ENCODE data around the gene EDC4. TPM values are rescaled to one million over a fixed set of nuclear protein-coding genes. Genes with fewer than 3 reads are reported as not detected.

EDC4 gene
- total and polyA plus RNA-seq, 2 of the 13 experiments (the other 11 are each of a cell fraction or from before 2014, with no cell fraction given): 51.4 to 59.1 TPM

GRCh38 chr16:67872631-67873434 lies at the start of gene EDC4 (continued):
- TF ChIP-seq ZMAT3 (CRISPR knock-in tag; conservative IDR thresholded peaks at IDR 0.05): peak; percentile 96
- TF ChIP-seq ZFP91 (CRISPR knock-in tag; IDR thresholded peaks at IDR 0.05; ENCODE audit: borderline replicate concordance): peak; percentile 97
- TF ChIP-seq ZNF614 (CRISPR knock-in tag; IDR thresholded peaks at IDR 0.05; ENCODE audit: borderline replicate concordance): peak; percentile 84; the same call in 1 of the 2 replicates
- TF ChIP-seq ZSCAN25 (CRISPR knock-in tag; IDR thresholded peaks at IDR 0.05): peak; percentile 84
- no peak for TF ChIP-seq ARNT (IDR thresholded peaks at IDR 0.05)
- TF ChIP-seq ATF5 (CRISPR knock-in tag; IDR thresholded peaks at IDR 0.05; ENCODE audit: low read depth): no peak; the same call in 1 of the 2 replicates
- TF ChIP-seq NFKB2 (CRISPR knock-in tag; IDR thresholded peaks at IDR 0.05; ENCODE audit: borderline replicate concordance): peak; percentile 90; the same call in 1 of the 2 replicates
- TF ChIP-seq ZKSCAN5 (CRISPR knock-in tag; IDR thresholded peaks at IDR 0.05): 0 out of 2 replicates have a peak, but pooled peaks have one; percentile 44
- peak; percentile 48; the same call in 1 of the 2 replicates for TF ChIP-seq CEBPG (CRISPR knock-in tag; IDR thresholded peaks at IDR 0.05)
- TF ChIP-seq PRDM15 (CRISPR knock-in tag; IDR thresholded peaks at IDR 0.05): 0 out of 2 replicates have a peak, but pooled peaks have one; percentile 17
- no peak for TF ChIP-seq TEF (CRISPR knock-in tag; IDR thresholded peaks at IDR 0.05)
- no peak for TF ChIP-seq CEBPZ (IDR thresholded peaks at IDR 0.05; ENCODE audit: low read length)
- peak; percentile 83 for TF ChIP-seq MAX (IDR thresholded peaks at IDR 0.05)
- TF ChIP-seq STAT5B (CRISPR knock-in tag; IDR thresholded peaks at IDR 0.05): peak; percentile 68; the same call in 1 of the 2 replicates
- no peak for TF ChIP-seq TEAD2 (CRISPR knock-in tag; IDR thresholded peaks at IDR 0.05)
- no peak for TF ChIP-seq ZBTB1 (CRISPR knock-in tag; IDR thresholded peaks at IDR 0.05; ENCODE audit: borderline replicate concordance)
- peak; percentile 89 for TF ChIP-seq DNMT1 (CRISPR knock-in tag; IDR thresholded peaks at IDR 0.05)
